Measurements from ENCODE around the gene ERI2.
"Not testable (repeated sequence)": the region's sequence is repeated elsewhere in the genome, so short reads cannot be mapped to it uniquely, and the experiment has no call there.

DNA sequence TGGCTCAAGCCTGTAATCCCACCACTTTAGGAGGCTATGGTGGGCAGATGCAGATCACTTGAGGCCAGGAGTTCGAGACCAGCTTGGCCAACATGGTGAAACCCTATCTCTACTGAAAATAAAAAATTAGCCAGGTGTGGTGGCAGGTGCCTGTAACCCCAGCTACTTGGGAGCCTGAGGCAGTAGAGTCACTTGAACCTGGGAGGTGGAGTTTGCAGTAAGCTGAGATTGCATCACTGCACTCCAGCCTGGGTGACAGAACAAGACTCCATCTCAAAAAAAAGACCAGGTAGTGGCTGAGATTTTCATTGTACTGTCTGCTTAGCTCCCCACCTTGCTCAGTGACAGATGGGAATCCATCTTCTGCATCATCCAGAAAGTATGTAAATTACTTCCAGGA is 41.8 kb downstream of the ERI2 start:
- not testable (repeated sequence) for TF ChIP-seq ZSCAN23 (tag by site-specific recombination; IDR thresholded peaks at IDR 0.05); SP3 (tag by site-specific recombination; IDR thresholded peaks at IDR 0.05); ZNF747 (tag by site-specific recombination; IDR thresholded peaks at IDR 0.05); ZNF549 (tag by site-specific recombination; IDR thresholded peaks at IDR 0.05); BCL11A (tag by site-specific recombination; IDR thresholded peaks at IDR 0.05; ENCODE audit: low read depth); ZNF24 (tag by site-specific recombination; IDR thresholded peaks at IDR 0.05); ZNF707 (tag by site-specific recombination; IDR thresholded peaks at IDR 0.05); ZNF146 (tag by site-specific recombination; IDR thresholded peaks at IDR 0.05)
- TF ChIP-seq, protein P1, sequence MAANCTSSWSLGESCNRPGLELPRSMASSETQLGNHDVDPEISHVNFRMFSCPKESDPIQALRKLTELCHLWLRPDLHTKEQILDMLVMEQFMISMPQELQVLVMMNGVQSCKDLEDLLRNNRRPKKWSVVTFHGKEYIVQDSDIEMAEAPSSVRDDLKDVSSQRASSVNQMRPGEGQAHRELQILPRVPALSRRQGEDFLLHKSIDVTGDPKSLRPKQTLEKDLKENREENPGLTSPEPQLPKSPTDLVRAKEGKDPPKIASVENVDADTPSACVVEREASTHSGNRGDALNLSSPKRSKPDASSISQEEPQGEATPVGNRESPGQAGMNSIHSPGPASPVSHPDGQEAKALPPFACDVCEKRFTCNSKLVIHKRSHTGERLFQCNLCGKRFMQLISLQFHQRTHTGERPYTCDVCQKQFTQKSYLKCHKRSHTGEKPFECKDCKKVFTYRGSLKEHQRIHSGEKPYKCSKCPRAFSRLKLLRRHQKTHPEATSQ (tag by site-specific recombination; IDR thresholded peaks at IDR 0.05), result not testable (repeated sequence)
- TF ChIP-seq, protein P2, sequence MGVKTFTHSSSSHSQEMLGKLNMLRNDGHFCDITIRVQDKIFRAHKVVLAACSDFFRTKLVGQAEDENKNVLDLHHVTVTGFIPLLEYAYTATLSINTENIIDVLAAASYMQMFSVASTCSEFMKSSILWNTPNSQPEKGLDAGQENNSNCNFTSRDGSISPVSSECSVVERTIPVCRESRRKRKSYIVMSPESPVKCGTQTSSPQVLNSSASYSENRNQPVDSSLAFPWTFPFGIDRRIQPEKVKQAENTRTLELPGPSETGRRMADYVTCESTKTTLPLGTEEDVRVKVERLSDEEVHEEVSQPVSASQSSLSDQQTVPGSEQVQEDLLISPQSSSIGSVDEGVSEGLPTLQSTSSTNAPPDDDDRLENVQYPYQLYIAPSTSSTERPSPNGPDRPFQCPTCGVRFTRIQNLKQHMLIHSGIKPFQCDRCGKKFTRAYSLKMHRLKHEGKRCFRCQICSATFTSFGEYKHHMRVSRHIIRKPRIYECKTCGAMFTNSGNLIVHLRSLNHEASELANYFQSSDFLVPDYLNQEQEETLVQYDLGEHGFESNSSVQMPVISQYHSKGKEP (tag by site-specific recombination; IDR thresholded peaks at IDR 0.05), result not testable (repeated sequence)
- TF ChIP-seq, protein P3, sequence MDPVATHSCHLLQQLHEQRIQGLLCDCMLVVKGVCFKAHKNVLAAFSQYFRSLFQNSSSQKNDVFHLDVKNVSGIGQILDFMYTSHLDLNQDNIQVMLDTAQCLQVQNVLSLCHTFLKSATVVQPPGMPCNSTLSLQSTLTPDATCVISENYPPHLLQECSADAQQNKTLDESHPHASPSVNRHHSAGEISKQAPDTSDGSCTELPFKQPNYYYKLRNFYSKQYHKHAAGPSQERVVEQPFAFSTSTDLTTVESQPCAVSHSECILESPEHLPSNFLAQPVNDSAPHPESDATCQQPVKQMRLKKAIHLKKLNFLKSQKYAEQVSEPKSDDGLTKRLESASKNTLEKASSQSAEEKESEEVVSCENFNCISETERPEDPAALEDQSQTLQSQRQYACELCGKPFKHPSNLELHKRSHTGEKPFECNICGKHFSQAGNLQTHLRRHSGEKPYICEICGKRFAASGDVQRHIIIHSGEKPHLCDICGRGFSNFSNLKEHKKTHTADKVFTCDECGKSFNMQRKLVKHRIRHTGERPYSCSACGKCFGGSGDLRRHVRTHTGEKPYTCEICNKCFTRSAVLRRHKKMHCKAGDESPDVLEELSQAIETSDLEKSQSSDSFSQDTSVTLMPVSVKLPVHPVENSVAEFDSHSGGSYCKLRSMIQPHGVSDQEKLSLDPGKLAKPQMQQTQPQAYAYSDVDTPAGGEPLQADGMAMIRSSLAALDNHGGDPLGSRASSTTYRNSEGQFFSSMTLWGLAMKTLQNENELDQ (tag by site-specific recombination; IDR thresholded peaks at IDR 0.05; ENCODE audit: low read depth), result not testable (repeated sequence)
- TF ChIP-seq, protein P4, sequence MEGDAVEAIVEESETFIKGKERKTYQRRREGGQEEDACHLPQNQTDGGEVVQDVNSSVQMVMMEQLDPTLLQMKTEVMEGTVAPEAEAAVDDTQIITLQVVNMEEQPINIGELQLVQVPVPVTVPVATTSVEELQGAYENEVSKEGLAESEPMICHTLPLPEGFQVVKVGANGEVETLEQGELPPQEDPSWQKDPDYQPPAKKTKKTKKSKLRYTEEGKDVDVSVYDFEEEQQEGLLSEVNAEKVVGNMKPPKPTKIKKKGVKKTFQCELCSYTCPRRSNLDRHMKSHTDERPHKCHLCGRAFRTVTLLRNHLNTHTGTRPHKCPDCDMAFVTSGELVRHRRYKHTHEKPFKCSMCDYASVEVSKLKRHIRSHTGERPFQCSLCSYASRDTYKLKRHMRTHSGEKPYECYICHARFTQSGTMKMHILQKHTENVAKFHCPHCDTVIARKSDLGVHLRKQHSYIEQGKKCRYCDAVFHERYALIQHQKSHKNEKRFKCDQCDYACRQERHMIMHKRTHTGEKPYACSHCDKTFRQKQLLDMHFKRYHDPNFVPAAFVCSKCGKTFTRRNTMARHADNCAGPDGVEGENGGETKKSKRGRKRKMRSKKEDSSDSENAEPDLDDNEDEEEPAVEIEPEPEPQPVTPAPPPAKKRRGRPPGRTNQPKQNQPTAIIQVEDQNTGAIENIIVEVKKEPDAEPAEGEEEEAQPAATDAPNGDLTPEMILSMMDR (tag by site-specific recombination; IDR thresholded peaks at IDR 0.05), result not testable (repeated sequence)
- TF ChIP-seq, protein P5, sequence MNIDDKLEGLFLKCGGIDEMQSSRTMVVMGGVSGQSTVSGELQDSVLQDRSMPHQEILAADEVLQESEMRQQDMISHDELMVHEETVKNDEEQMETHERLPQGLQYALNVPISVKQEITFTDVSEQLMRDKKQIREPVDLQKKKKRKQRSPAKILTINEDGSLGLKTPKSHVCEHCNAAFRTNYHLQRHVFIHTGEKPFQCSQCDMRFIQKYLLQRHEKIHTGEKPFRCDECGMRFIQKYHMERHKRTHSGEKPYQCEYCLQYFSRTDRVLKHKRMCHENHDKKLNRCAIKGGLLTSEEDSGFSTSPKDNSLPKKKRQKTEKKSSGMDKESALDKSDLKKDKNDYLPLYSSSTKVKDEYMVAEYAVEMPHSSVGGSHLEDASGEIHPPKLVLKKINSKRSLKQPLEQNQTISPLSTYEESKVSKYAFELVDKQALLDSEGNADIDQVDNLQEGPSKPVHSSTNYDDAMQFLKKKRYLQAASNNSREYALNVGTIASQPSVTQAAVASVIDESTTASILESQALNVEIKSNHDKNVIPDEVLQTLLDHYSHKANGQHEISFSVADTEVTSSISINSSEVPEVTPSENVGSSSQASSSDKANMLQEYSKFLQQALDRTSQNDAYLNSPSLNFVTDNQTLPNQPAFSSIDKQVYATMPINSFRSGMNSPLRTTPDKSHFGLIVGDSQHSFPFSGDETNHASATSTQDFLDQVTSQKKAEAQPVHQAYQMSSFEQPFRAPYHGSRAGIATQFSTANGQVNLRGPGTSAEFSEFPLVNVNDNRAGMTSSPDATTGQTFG (tag by site-specific recombination; IDR thresholded peaks at IDR 0.05; ENCODE audit: borderline replicate concordance), result not testable (repeated sequence)

Data from HEK293 (cell line).